AG09319 (cell line): Measurements from ENCODE around the gene MXRA5.

Experiments
- DNase-seq: peaks from one replicate; pipeline ENCODE4 v3.0.0-alpha.2; 2010; ENCODE audit warnings: low read depth; ENCODE audit errors: extremely low read depth
- TF ChIP-seq, protein P1 (sequence below): IDR thresholded peaks from 2 replicates; pipeline ENCODE4 v1.5.1; 2011; ENCODE audit warnings: low read depth, mild to moderate bottlenecking, inconsistent platforms, low read length, moderate library complexity

The MXRA5 gene

DNA sequence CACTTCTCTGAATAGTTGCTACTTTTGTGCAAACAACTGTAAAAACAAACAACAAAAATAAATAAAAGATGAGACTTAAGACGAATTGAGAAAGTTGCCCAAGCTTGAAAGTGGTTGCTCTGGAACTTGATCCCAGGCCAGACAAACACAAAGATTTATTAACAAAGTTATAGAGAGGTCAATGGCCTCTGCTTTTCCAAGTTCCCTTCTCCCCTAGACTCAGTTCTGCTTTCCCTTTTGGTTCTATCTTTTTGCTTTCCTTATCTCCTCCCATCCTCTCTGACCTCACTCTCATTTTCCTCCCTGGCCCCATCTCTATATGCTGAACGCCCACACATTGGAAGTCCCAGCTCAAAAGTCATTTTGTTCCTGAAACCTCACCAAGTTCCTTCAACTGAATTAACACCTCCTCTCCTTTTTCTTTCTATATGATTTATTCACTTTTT is 82.7 kb downstream of the MXRA5 start:
- TF ChIP-seq, protein P1, sequence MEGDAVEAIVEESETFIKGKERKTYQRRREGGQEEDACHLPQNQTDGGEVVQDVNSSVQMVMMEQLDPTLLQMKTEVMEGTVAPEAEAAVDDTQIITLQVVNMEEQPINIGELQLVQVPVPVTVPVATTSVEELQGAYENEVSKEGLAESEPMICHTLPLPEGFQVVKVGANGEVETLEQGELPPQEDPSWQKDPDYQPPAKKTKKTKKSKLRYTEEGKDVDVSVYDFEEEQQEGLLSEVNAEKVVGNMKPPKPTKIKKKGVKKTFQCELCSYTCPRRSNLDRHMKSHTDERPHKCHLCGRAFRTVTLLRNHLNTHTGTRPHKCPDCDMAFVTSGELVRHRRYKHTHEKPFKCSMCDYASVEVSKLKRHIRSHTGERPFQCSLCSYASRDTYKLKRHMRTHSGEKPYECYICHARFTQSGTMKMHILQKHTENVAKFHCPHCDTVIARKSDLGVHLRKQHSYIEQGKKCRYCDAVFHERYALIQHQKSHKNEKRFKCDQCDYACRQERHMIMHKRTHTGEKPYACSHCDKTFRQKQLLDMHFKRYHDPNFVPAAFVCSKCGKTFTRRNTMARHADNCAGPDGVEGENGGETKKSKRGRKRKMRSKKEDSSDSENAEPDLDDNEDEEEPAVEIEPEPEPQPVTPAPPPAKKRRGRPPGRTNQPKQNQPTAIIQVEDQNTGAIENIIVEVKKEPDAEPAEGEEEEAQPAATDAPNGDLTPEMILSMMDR: no peak
- no peak for DNase-seq

DNA sequence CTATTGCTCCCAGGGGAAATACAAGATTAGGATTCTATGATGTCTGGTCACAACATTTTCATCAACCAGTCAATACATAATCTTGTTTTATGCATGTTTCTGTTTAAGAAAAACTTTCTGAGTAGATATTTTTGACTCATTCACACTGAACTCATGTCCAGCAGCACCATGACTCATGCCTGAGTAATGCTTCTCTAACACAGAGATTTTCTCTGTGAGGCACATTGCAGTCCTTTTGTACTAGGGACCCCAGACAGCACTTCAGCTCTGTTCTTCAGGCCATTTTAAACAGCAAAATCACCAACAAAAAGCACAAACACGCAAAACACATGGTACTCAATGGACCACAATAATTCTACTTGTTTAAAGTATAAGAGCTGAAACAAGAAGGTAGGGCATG is 83.6 kb downstream of the MXRA5 start:
- peak; percentile 41 for DNase-seq
- TF ChIP-seq, protein P1: no peak
